ENCODE measurements around the gene G6PD. TPM values are rescaled to one million over a fixed set of nuclear protein-coding genes. Genes with fewer than 3 reads are reported as not detected.

Gene G6PD
- total and polyA plus RNA-seq, 8 donors: 6.7 to 17.9 (median 12.4) TPM

DNA sequence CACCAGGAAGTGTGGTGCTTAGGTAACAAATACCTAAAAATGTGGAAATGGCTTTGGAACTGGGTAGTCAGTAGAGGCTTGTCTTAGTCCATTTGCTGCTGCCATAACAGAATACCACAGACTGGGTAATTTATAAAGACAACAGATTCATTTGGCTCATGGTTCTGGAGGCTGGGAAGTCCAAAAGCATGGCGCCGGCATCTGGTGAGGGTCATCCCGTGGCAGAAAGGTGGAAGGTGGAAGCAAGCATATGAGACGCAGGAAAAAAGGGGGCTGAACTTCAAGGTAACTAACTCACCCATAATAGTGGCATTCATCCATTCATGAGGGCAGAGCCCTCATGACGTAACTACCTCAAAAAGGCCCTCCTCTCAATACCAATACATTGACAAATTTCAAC lies 37.2 kb downstream of the G6PD start:
- no peaks in the 10 kb centered on the region for H3K4me1 ChIP-seq
- TF ChIP-seq, protein P1, sequence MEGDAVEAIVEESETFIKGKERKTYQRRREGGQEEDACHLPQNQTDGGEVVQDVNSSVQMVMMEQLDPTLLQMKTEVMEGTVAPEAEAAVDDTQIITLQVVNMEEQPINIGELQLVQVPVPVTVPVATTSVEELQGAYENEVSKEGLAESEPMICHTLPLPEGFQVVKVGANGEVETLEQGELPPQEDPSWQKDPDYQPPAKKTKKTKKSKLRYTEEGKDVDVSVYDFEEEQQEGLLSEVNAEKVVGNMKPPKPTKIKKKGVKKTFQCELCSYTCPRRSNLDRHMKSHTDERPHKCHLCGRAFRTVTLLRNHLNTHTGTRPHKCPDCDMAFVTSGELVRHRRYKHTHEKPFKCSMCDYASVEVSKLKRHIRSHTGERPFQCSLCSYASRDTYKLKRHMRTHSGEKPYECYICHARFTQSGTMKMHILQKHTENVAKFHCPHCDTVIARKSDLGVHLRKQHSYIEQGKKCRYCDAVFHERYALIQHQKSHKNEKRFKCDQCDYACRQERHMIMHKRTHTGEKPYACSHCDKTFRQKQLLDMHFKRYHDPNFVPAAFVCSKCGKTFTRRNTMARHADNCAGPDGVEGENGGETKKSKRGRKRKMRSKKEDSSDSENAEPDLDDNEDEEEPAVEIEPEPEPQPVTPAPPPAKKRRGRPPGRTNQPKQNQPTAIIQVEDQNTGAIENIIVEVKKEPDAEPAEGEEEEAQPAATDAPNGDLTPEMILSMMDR (IDR thresholded peaks at IDR 0.05): no peak
- intact Hi-C loops (cut with DNase I): no loop called here
- ATAC-seq (no peak), DNase-seq (no peak), FAIRE-seq (no peak)
- H3K27me3 ChIP-seq: no peaks in the 10 kb centered on the region
- no peak overlapping the region for H3K4me3 ChIP-seq
- H3K9me3 ChIP-seq: no peaks in the 10 kb centered on the region
- peaks cover 0 to 6% (median 0%) of the 10 kb centered on the region in 3 donors for H3K36me3 ChIP-seq
- H3K27ac ChIP-seq: no peak overlapping the region
- WGBS, 2 donors: 86 to 97% methylated on average over 5 of the region's 5 CpGs

DNA sequence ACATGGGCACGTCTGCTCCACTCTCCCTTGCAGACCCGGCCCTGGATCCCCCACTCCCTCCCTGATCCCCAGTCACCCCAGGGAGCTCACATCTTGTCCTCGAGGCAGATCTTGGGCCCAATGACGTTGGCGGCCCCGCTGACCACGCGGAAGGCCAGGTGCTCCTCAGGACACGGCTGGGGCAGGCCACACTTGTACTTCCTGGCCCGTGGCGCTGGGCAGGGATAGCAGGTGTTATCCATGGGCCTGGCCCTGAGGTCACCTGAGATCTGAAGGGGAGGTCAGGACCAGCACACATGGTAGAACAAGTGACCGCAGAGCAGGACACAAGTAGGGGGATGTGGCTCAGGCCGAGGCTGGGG lies 38.3 kb downstream of the G6PD start:
- H3K4me3 ChIP-seq: no peak overlapping the region
- ATAC-seq: no peak
- no peaks in the 10 kb centered on the region for H3K9me3 ChIP-seq
- H3K27me3 ChIP-seq: no peaks in the 10 kb centered on the region
- no peak overlapping the region for H3K27ac ChIP-seq
- H3K4me1 ChIP-seq: no peaks in the 10 kb centered on the region
- TF ChIP-seq, protein P1 (IDR thresholded peaks at IDR 0.05): no peak
- intact Hi-C loops (cut with DNase I): no loop called here
- H3K36me3 ChIP-seq: peaks cover 0 to 6% (median 0%) of the 10 kb centered on the region in 3 donors
- WGBS, 2 donors: 82 to 84% methylated on average over 13 of the region's 13 CpGs
- no peak for FAIRE-seq
- DNase-seq: peak in 1 of 6 donors; percentile 69

DNA sequence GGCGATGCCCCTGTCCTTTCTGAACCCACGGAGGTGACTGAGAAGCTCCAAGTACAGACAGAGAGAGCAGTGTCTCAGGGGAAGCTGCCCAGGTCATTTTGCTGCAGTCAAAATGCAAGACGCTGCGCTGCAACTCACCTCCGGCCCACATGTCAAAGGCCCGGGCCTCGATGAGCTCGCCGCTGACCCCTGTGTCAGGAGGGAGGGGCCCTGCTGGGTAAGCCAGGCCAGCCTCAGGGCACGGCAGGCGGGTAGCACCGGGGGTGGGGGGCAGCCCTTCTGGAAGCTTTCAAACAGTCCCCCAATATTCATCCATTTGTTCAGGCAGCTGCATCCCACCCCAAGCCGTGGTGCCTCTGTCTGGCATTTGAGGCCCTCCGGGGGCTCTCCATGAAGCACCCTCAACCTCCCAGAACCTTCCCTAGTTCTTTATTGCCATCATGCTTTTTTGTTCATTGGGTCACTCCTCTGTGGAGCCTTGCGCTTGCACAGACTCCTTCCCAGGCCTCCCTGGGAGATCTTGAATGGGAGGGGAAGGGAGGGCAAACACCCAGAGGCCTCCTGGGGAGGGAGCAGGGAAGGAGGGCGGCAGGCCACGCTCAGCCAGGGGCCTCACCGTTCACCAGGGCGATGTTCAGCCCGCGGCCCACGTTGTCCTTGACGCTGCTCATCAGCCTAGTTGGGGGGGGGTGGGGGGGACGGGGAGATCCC lies 38.8 kb downstream of the G6PD start:
- Histone ChIP-seq H3K4me3 (no peak overlapping the region), H3K36me3 (peaks cover 0 to 6% (median 0%) of the 10 kb centered on the region in 3 donors), H3K9me3 (no peaks in the 10 kb centered on the region), H3K27me3 (no peaks in the 10 kb centered on the region), H3K4me1 (no peaks in the 10 kb centered on the region), H3K27ac (no peak overlapping the region)
- intact Hi-C loops (cut with DNase I): no loop called here
- FAIRE-seq (no peak), ATAC-seq (no peak), DNase-seq (peak in 1 of 6 donors; percentile 67)
- TF ChIP-seq, protein P1 (IDR thresholded peaks at IDR 0.05): no peak
- WGBS, 2 donors: 78 to 81% methylated on average over 21 to 24 of the region's 24 CpGs

DNA sequence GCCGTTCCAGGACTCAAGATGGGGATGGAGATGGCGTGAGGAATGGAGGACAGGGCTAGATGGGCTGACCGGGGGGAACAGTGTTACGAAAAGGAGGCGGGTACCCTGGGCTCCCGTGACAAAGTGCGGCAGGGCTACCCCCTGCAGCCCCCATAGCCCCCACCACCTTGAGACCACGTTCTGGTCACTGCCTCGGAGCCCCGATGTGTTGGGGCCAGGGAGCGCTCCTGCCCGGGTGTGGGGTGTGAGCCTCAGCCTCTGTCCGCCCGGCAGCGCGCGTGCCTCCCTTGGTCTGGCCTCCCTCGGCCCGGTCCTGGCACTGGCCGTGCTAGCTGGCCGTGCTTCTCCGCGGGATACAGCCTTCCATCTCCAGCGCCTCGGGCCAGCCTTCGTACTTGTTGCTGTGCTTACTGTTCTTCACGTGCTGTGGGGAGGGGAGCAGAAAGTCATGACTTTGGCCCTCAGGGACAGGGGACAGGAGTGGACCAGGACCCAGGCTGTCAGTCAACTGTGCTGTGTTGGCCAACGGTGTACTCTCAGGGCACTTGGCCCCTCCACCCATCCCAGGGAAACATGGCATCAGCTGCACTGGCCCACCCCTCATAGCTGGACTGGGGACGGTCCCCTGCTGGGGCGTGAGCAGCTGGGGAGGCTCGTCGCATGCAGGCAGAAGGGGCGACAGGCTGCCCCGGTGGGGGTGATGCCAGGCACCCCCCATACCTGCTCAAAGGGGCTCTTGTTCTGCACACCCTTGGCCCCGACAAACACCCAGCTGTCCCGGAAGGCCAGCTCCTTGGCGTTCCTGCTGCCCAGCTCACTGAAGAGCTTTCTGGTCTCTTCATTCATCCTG lies 39.9 kb downstream of the G6PD start:
- no peak overlapping the region for H3K27ac ChIP-seq
- intact Hi-C loops (cut with DNase I): no loop called here
- FAIRE-seq (no peak), DNase-seq (no peak), ATAC-seq (peak in 1 of 4 donors; percentile 5)
- H3K4me1 ChIP-seq: no peaks in the 10 kb centered on the region
- H3K9me3 ChIP-seq: no peaks in the 10 kb centered on the region
- TF ChIP-seq, protein P1 (IDR thresholded peaks at IDR 0.05): no peak
- H3K4me3 ChIP-seq: no peak overlapping the region
- WGBS, 2 donors: 88 to 94% methylated on average over 31 to 37 of the region's 37 CpGs
- H3K27me3 ChIP-seq: no peaks in the 10 kb centered on the region
- H3K36me3 ChIP-seq: peaks cover 0 to 6% (median 0%) of the 10 kb centered on the region in 3 donors

All from pancreas (tissue), 10 donors.